ENCODE data around the gene TMEM272. TPM values are rescaled to one million over a fixed set of nuclear protein-coding genes. Genes with fewer than 3 reads are reported as not detected.
A peak's percentile ranks its signal among the peaks of the same experiment; 100 is the strongest.

Gene TMEM272
- total RNA-seq, 1 donor from 2014 or later, result not detected

- Mint-ChIP-seq H3K9me3 (no peaks in the 10 kb centered on the region), H3K36me3 (ENCODE audit: low read depth) (peaks cover 19% of the 10 kb centered on the region), H3K27ac (no peak overlapping the region), H3K4me3 (no peak overlapping the region), H3K27me3 (no peaks in the 10 kb centered on the region), H3K4me1 (peaks cover 9% of the 10 kb centered on the region)
- ChIA-PET CTCF (interaction anchor here (0.6 to 2.7 kb wide), 2 partner anchors 25 to 282 kb away, joined by 3 to 8 read pairs; no protein-coding TSS in a partner anchor), POLR2A (interaction anchor here (1.4 kb wide), 1 partner anchor 319 kb away, joined by 7 read pairs; the partner anchor contains the start of gene INTS6)
- TF ChIP-seq, protein P1, sequence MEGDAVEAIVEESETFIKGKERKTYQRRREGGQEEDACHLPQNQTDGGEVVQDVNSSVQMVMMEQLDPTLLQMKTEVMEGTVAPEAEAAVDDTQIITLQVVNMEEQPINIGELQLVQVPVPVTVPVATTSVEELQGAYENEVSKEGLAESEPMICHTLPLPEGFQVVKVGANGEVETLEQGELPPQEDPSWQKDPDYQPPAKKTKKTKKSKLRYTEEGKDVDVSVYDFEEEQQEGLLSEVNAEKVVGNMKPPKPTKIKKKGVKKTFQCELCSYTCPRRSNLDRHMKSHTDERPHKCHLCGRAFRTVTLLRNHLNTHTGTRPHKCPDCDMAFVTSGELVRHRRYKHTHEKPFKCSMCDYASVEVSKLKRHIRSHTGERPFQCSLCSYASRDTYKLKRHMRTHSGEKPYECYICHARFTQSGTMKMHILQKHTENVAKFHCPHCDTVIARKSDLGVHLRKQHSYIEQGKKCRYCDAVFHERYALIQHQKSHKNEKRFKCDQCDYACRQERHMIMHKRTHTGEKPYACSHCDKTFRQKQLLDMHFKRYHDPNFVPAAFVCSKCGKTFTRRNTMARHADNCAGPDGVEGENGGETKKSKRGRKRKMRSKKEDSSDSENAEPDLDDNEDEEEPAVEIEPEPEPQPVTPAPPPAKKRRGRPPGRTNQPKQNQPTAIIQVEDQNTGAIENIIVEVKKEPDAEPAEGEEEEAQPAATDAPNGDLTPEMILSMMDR (IDR thresholded peaks at IDR 0.05), result no peak
- DNase-seq (no peak), ATAC-seq (ENCODE audit: low read depth) (no peak)
- intact Hi-C loops (cut with micrococcal nuclease), result no loop called here
Observed at GRCh38 chr13:51772105-51772455, 72.9 kb downstream of the TMEM272 start.

DNA sequence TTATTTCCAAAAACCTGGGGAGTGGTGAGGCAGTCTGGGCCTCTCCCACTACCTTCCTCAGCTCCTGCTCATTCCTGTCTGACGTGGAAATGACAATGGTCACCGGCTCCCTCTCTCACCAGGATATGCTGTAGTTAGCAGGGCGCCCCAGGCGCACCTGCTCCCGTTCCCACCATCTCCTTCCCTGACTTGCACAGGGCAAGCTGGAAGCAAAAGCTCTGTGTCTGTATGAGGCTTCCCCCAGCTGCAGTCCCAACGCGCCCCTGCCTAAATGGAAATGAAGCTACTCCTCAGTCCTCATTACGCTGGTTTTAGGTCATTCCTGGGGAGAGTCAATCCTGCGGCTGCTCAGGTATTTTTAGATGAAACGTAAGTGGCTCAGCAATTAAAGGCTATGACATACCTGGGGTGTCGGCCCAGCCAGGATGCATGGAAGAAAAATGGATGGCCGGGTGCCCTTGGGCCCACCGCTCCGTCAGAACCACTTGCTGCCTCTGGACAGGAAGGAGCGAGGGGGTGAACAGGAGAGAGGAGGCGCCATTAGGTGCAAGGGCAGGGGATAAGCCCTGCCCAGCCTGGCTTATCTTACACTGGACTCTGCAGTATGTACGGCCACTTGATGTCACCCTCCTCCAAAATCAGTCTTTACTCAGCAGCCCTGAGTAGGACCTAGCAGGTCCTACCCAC, 73.4 kb downstream of the TMEM272 start:
- no peak overlapping the region for H3K27ac Mint-ChIP-seq
- DNase-seq (no peak), ATAC-seq (ENCODE audit: low read depth) (no peak)
- no peak overlapping the region for H3K4me3 Mint-ChIP-seq
- peaks cover 9% of the 10 kb centered on the region for H3K4me1 Mint-ChIP-seq
- TF ChIP-seq, protein P1 (IDR thresholded peaks at IDR 0.05), result no peak
- POLR2A ChIA-PET, result interaction anchor here (1.4 kb wide), 1 partner anchor 318 kb away, joined by 7 read pairs; the partner anchor contains the start of gene INTS6
- CTCF ChIA-PET, result interaction anchor here (2.7 kb wide), 1 partner anchor 26 kb away, joined by 8 read pairs; no protein-coding TSS in a partner anchor
- H3K9me3 Mint-ChIP-seq, result no peaks in the 10 kb centered on the region
- H3K27me3 Mint-ChIP-seq, result no peaks in the 10 kb centered on the region
- intact Hi-C loops (cut with micrococcal nuclease), result no loop called here
- H3K36me3 Mint-ChIP-seq (ENCODE audit: low read depth), result peaks cover 24% of the 10 kb centered on the region

GRCh38 chr13:51770681-51771417, 74.1 kb downstream of the TMEM272 start:
- TF ChIP-seq, protein P1 (IDR thresholded peaks at IDR 0.05), result no peak
- H3K4me1 Mint-ChIP-seq, result peaks cover 9% of the 10 kb centered on the region
- CTCF ChIA-PET, result interaction anchor here (2.7 kb wide), 1 partner anchor 27 kb away, joined by 8 read pairs; no protein-coding TSS in a partner anchor
- intact Hi-C loops (cut with micrococcal nuclease), result no loop called here
- no peak overlapping the region for H3K27ac Mint-ChIP-seq
- DNase-seq (no peak), ATAC-seq (ENCODE audit: low read depth) (peak; percentile 57)
- H3K9me3 Mint-ChIP-seq, result no peaks in the 10 kb centered on the region
- H3K27me3 Mint-ChIP-seq, result no peaks in the 10 kb centered on the region
- peaks cover 30% of the 10 kb centered on the region for H3K36me3 Mint-ChIP-seq (ENCODE audit: low read depth)
- H3K4me3 Mint-ChIP-seq, result no peak overlapping the region
- POLR2A ChIA-PET, result interaction anchor here (1.4 kb wide), 1 partner anchor 318 kb away, joined by 7 read pairs; the partner anchor contains the start of gene INTS6

DNA sequence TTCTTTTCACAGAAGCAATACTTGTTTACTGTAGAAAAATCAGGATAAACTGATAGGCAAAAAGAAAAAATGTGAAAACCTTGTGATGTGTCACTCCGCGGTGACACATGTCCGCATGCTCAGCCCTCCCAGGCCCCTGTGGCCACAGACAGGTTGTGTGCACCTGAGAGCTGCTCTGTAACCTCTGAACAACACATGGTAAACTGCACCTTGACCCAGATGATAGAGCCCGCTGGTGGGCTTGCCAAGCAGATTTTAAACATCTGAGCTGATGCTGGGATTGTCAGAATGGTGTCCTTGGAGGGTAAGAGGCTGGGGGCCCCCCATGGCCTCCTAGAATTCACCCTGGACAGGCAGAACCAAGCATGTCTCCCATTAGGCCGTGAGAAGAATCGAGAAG, 74.8 kb downstream of the TMEM272 start:
- DNase-seq, result no peak
- Mint-ChIP-seq H3K4me1 (peaks cover 11% of the 10 kb centered on the region), H3K9me3 (no peaks in the 10 kb centered on the region), H3K27me3 (no peaks in the 10 kb centered on the region), H3K36me3 (ENCODE audit: low read depth) (peaks cover 30% of the 10 kb centered on the region), H3K27ac (no peak overlapping the region), H3K4me3 (no peak overlapping the region)
- ChIA-PET POLR2A (no interaction called here), CTCF (interaction anchor here (2.7 kb wide), 1 partner anchor 27 kb away, joined by 8 read pairs; no protein-coding TSS in a partner anchor)
- intact Hi-C loops (cut with micrococcal nuclease), result no loop called here
- no peak for ATAC-seq (ENCODE audit: low read depth)
- TF ChIP-seq, protein P1 (IDR thresholded peaks at IDR 0.05), result no peak

Data from activated B cell treated with CpG ODN at 0.5 μM for 24 hours (primary cell).